ENCODE measurements around the gene DUSP15.

DNA sequence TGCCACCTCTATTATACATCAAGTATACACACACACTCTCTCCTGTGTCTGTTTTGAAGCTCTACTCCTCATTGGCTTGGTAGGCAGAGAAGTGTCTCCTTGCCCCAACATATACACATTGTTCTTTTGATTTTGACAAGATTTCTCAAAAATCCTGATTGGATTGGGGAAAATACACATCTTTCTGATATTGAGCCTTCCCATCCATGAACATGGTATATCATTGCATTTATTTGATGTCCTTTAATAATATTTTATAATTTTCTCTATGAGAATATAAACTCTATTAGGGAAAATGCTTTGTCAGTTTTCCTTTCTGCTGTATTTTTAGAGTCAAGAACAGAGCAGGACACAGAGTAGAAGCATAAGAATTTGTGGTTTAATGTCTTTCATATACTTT is 7.4 kb upstream of the DUSP15 start:
- TF ChIP-seq CTCF (IDR thresholded peaks at IDR 0.05; ENCODE audit: insufficient read depth, low read length, poor library complexity, severe bottlenecking), result no peak
- TF ChIP-seq EZH2phosphoT487 (conservative IDR thresholded peaks at IDR 0.05; ENCODE audit: low read length), result no peak

All from SU-DHL-6 (cell line).